ENCODE data around the gene TASP1.
"Not testable (repeated sequence)": the region's sequence is repeated elsewhere in the genome, so short reads cannot be mapped to it uniquely, and the experiment has no call there.

The TASP1 gene

DNA sequence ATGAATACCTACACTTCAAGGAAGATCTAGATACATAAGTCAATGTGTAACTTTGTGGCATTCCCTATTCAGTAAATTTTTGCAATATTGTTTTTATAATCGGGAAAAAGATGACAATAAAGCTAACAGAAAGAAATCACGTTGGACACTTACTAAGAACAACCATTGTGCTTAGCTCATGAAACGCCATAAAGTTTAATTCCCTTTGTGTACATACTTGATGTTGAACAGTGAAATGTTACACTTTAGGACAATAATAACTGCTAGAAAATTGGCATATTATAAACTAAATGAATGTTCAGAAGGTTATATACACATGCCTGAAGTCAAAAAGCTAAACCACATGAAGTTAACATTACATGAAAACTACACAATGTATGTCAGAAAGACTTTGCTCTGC is 153.2 kb downstream of the TASP1 start:
- no peak overlapping the region for H3K4me3 ChIP-seq (ENCODE audit: low read depth in 1 of 5, low read length in 5 of 5)
- peaks cover 0 to 2% (median 0%) of the 10 kb centered on the region in 5 donors for H3K9me3 ChIP-seq (ENCODE audit: control insufficient read depth in 5 of 5, low read length in 5 of 5)
- no peaks in the 10 kb centered on the region for H3K4me1 ChIP-seq (ENCODE audit: control insufficient read depth in 5 of 5, insufficient read depth in 5 of 5, low read length in 5 of 5)
- H3K36me3 ChIP-seq (ENCODE audit: control insufficient read depth in 5 of 5, insufficient read depth in 5 of 5, low read length in 5 of 5): peaks cover 2 to 26% (median 16%) of the 10 kb centered on the region in 5 donors
- no peaks in the 10 kb centered on the region for H3K27me3 ChIP-seq (ENCODE audit: control insufficient read depth in 5 of 5, insufficient read depth in 4 of 5, low read length in 5 of 5)
- no peak overlapping the region for H3K27ac ChIP-seq (ENCODE audit: low read depth, low read length)
- H3K9ac ChIP-seq (ENCODE audit: low read length in 5 of 5): no peak overlapping the region

DNA sequence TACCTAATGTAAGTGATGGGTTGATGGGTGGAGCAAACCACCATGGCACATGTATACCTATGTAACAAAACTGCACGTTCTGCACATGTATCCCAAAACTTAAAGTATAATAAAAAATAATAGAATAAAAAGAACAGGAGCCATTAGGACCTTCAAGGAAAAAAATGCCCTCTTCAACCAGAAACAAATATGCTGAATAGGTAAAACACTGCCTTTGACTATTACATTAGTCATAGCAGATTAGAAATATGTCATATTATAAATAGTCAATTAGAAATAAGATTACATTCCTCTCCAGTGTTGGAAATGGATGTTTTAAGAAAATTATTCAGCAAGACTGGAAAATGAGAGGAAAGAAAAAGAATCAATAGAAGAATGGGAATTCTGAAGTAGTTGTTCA is 153.7 kb downstream of the TASP1 start:
- not testable (repeated sequence) for H3K4me1 ChIP-seq (ENCODE audit: control insufficient read depth in 5 of 5, insufficient read depth in 5 of 5, low read length in 5 of 5); H3K27ac ChIP-seq (ENCODE audit: low read depth, low read length); H3K9me3 ChIP-seq (ENCODE audit: control insufficient read depth in 5 of 5, low read length in 5 of 5); H3K27me3 ChIP-seq (ENCODE audit: control insufficient read depth in 5 of 5, insufficient read depth in 4 of 5, low read length in 5 of 5); H3K4me3 ChIP-seq (ENCODE audit: low read depth in 1 of 5, low read length in 5 of 5); H3K9ac ChIP-seq (ENCODE audit: low read length in 5 of 5)
- peaks cover 2 to 30% (median 16%) of the 10 kb centered on the region in 5 donors for H3K36me3 ChIP-seq (ENCODE audit: control insufficient read depth in 5 of 5, insufficient read depth in 5 of 5, low read length in 5 of 5)

DNA sequence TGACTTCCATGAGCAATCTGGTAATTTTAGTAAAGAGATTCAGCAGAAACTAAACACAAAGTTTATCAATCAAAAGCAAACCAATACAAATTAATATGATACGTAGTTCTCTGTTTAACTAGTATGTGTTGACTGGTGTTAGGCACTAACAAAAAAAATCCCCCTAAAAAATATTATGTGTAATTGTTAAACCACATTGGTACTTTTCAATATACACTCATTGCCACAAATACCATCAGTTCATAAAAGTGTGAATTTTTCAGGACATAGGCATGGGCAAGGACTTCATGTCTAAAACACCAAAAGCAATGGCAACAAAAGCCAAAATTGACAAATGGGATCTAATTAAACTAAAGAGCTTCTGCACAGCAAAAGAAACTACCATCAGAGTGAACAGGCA is 155.3 kb downstream of the TASP1 start:
- not testable (repeated sequence) for H3K27me3 ChIP-seq (ENCODE audit: control insufficient read depth in 5 of 5, insufficient read depth in 4 of 5, low read length in 5 of 5); H3K9me3 ChIP-seq (ENCODE audit: control insufficient read depth in 5 of 5, low read length in 5 of 5); H3K9ac ChIP-seq (ENCODE audit: low read length in 5 of 5); H3K27ac ChIP-seq (ENCODE audit: low read depth, low read length); H3K4me1 ChIP-seq (ENCODE audit: control insufficient read depth in 5 of 5, insufficient read depth in 5 of 5, low read length in 5 of 5); H3K4me3 ChIP-seq (ENCODE audit: low read depth in 1 of 5, low read length in 5 of 5)
- peaks cover 2 to 30% (median 16%) of the 10 kb centered on the region in 5 donors for H3K36me3 ChIP-seq (ENCODE audit: control insufficient read depth in 5 of 5, insufficient read depth in 5 of 5, low read length in 5 of 5)

DNA sequence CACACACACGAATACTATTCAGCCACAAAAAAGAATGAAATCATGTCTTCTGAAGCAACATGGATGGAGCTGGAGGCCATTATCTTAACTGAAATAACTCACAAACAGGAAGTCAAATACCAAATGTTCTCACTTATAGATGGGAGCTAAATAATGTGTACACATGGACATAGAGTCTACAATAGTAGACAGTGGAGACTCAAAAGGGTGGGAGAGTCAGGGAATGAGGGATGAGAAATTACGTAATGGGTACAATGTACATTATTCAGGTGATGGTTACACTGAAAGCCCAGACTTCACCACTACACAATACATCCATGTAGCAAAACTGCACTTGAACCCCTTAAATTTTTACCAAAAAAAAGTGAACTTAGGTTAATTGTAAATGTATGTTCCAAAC is 160.4 kb downstream of the TASP1 start:
- H3K27me3 ChIP-seq (ENCODE audit: control insufficient read depth in 5 of 5, insufficient read depth in 4 of 5, low read length in 5 of 5): no peaks in the 10 kb centered on the region
- H3K9me3 ChIP-seq (ENCODE audit: control insufficient read depth in 5 of 5, low read length in 5 of 5): no peaks in the 10 kb centered on the region
- no peak overlapping the region for H3K9ac ChIP-seq (ENCODE audit: low read length in 5 of 5)
- no peak overlapping the region for H3K27ac ChIP-seq (ENCODE audit: low read depth, low read length)
- peaks cover 2 to 30% (median 16%) of the 10 kb centered on the region in 5 donors for H3K36me3 ChIP-seq (ENCODE audit: control insufficient read depth in 5 of 5, insufficient read depth in 5 of 5, low read length in 5 of 5)
- H3K4me1 ChIP-seq (ENCODE audit: control insufficient read depth in 5 of 5, insufficient read depth in 5 of 5, low read length in 5 of 5): no peaks in the 10 kb centered on the region
- no peak overlapping the region for H3K4me3 ChIP-seq (ENCODE audit: low read depth in 1 of 5, low read length in 5 of 5)

DNA sequence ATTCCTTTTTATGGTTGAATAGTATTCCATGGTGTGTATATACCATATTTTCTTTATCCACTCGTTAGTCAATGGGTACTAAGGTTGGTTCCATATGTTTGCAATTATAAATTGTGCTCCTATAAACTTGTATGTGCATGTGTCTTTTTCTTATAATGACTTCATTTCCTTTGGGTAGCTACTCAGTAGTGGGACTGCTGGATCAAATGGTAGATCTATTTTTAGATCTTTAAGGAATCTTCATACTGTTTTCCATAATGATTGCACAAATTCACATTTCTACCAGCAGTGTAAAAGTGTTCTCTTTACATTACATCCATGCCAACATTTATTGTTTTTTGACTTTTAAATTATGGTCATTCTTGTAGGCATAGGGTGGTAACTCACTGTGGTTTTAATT is 164.3 kb downstream of the TASP1 start:
- H3K4me1 ChIP-seq (ENCODE audit: control insufficient read depth in 5 of 5, insufficient read depth in 5 of 5, low read length in 5 of 5): no peaks in the 10 kb centered on the region
- no peaks in the 10 kb centered on the region for H3K36me3 ChIP-seq (ENCODE audit: control insufficient read depth in 5 of 5, insufficient read depth in 5 of 5, low read length in 5 of 5)
- H3K27me3 ChIP-seq (ENCODE audit: control insufficient read depth in 5 of 5, insufficient read depth in 4 of 5, low read length in 5 of 5): no peaks in the 10 kb centered on the region
- no peak overlapping the region for H3K4me3 ChIP-seq (ENCODE audit: low read depth in 1 of 5, low read length in 5 of 5)
- peaks cover 0 to 3% (median 0%) of the 10 kb centered on the region in 5 donors for H3K9me3 ChIP-seq (ENCODE audit: control insufficient read depth in 5 of 5, low read length in 5 of 5)
- no peak overlapping the region for H3K9ac ChIP-seq (ENCODE audit: low read length in 5 of 5)
- no peak overlapping the region for H3K27ac ChIP-seq (ENCODE audit: low read depth, low read length)

DNA sequence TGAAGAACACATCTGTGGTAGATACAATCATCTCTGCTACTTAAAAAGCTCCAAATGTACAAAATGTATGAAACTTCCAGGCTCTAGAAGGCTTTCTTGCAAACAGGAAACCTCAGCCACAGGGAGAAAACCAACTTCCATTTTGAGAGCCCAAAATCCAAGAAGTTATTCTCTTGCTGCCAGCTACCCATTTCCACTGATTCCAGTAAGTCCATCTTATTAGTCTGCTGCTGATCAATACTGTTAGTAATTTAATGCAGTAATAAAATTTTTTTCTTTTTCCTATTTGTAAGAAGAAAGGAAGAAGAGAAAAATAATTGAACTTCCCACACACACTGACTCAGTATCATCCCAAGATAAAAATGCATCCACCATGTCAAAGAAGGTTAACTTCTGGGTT is 169.5 kb downstream of the TASP1 start:
- Histone ChIP-seq H3K9me3 (ENCODE audit: control insufficient read depth in 5 of 5, low read length in 5 of 5) (peaks cover 0 to 6% (median 0%) of the 10 kb centered on the region in 5 donors), H3K4me3 (ENCODE audit: low read depth in 1 of 5, low read length in 5 of 5) (no peak overlapping the region), H3K36me3 (ENCODE audit: control insufficient read depth in 5 of 5, insufficient read depth in 5 of 5, low read length in 5 of 5) (no peaks in the 10 kb centered on the region), H3K9ac (ENCODE audit: low read length in 5 of 5) (no peak overlapping the region), H3K4me1 (ENCODE audit: control insufficient read depth in 5 of 5, insufficient read depth in 5 of 5, low read length in 5 of 5) (peaks cover 0 to 3% (median 0%) of the 10 kb centered on the region in 5 donors), H3K27ac (ENCODE audit: low read depth, low read length) (no peak overlapping the region), H3K27me3 (ENCODE audit: control insufficient read depth in 5 of 5, insufficient read depth in 4 of 5, low read length in 5 of 5) (no peaks in the 10 kb centered on the region)

DNA sequence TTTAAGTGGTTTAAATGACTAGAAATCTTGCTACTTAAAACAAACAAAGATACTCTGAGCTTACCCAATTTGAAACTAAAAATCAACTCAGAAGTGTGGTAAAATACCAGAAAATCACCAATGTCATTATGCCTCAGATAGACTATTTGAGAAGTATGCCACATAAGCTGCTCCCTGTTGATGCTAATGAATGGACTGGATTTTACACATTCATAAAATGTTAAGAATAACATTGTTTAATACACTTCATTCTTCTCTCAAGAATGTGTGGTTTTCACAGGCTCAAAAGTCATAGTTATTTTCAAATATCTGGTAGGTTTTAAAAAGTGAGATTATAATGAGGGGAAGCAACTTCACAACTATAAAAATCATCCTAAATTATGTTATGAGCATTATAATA is 170.6 kb downstream of the TASP1 start:
- Histone ChIP-seq H3K4me1 (ENCODE audit: control insufficient read depth in 5 of 5, insufficient read depth in 5 of 5, low read length in 5 of 5) (peaks cover 0 to 5% (median 0%) of the 10 kb centered on the region in 5 donors), H3K9ac (ENCODE audit: low read length in 5 of 5) (no peak overlapping the region), H3K9me3 (ENCODE audit: control insufficient read depth in 5 of 5, low read length in 5 of 5) (peaks cover 0 to 6% (median 0%) of the 10 kb centered on the region in 5 donors), H3K27ac (ENCODE audit: low read depth, low read length) (no peak overlapping the region), H3K36me3 (ENCODE audit: control insufficient read depth in 5 of 5, insufficient read depth in 5 of 5, low read length in 5 of 5) (no peaks in the 10 kb centered on the region), H3K27me3 (ENCODE audit: control insufficient read depth in 5 of 5, insufficient read depth in 4 of 5, low read length in 5 of 5) (no peaks in the 10 kb centered on the region), H3K4me3 (ENCODE audit: low read depth in 1 of 5, low read length in 5 of 5) (no peak overlapping the region)

DNA sequence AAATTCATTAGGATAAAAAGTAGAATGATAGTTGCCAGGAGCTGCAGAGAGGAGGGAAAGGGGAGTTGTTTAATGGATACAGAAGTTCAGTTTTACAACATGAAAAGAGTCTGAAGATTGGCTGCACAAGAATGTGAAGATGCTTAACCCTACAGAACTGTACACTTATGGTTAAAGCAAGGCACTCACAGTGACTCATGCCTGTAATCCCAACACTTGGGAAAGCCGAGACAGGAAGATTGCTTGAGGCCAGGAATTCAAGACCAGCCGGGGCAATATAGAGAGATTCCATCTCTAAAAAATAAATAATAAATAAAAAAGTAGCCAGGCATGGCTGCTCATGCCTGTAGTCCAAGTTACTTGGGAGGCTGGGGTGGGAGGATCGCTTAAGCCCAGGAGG is 174.0 kb downstream of the TASP1 start:
- Histone ChIP-seq H3K4me1 (ENCODE audit: control insufficient read depth in 5 of 5, insufficient read depth in 5 of 5, low read length in 5 of 5) (peaks cover 0 to 5% (median 0%) of the 10 kb centered on the region in 5 donors), H3K27me3 (ENCODE audit: control insufficient read depth in 5 of 5, insufficient read depth in 4 of 5, low read length in 5 of 5) (no peaks in the 10 kb centered on the region), H3K4me3 (ENCODE audit: low read depth in 1 of 5, low read length in 5 of 5) (no peak overlapping the region), H3K27ac (ENCODE audit: low read depth, low read length) (no peak overlapping the region), H3K9ac (ENCODE audit: low read length in 5 of 5) (no peak overlapping the region), H3K9me3 (ENCODE audit: control insufficient read depth in 5 of 5, low read length in 5 of 5) (peaks cover 0 to 5% (median 0%) of the 10 kb centered on the region in 5 donors), H3K36me3 (ENCODE audit: control insufficient read depth in 5 of 5, insufficient read depth in 5 of 5, low read length in 5 of 5) (no peaks in the 10 kb centered on the region)

DNA sequence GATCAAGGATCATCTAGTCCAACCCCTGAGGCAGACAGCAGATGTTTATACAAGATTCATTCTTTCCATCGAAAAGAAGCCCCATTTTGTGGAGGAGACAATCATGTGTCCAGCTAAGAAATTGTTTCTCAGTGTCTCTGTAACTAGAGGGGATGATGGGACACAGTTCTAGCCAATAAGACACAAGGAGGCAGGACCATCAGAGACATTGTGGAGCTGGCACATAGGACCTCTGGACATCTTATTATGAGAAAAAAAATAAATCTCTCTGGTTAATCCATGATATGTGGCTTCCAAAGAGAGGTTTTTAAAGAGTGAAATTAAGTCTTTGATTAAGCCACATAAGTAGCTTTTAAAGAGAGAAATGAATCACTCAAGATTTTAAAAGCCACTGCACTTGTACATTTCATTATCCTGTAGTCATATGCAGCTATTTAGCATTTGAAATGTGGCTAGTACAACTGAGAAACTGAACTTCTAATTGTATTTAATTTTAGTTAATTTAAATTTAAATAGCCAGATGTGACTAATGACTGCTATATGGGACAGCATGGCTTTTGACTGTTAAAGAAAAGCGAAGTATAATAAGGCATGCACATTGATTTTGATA is 176.8 kb downstream of the TASP1 start:
- no peaks in the 10 kb centered on the region for H3K36me3 ChIP-seq (ENCODE audit: control insufficient read depth in 5 of 5, insufficient read depth in 5 of 5, low read length in 5 of 5)
- no peaks in the 10 kb centered on the region for H3K9me3 ChIP-seq (ENCODE audit: control insufficient read depth in 5 of 5, low read length in 5 of 5)
- H3K4me3 ChIP-seq (ENCODE audit: low read depth in 1 of 5, low read length in 5 of 5): no peak overlapping the region
- no peak overlapping the region for H3K27ac ChIP-seq (ENCODE audit: low read depth, low read length)
- H3K4me1 ChIP-seq (ENCODE audit: control insufficient read depth in 5 of 5, insufficient read depth in 5 of 5, low read length in 5 of 5): peaks cover 0 to 5% (median 0%) of the 10 kb centered on the region in 5 donors
- no peak overlapping the region for H3K9ac ChIP-seq (ENCODE audit: low read length in 5 of 5)
- H3K27me3 ChIP-seq (ENCODE audit: control insufficient read depth in 5 of 5, insufficient read depth in 4 of 5, low read length in 5 of 5): no peaks in the 10 kb centered on the region

DNA sequence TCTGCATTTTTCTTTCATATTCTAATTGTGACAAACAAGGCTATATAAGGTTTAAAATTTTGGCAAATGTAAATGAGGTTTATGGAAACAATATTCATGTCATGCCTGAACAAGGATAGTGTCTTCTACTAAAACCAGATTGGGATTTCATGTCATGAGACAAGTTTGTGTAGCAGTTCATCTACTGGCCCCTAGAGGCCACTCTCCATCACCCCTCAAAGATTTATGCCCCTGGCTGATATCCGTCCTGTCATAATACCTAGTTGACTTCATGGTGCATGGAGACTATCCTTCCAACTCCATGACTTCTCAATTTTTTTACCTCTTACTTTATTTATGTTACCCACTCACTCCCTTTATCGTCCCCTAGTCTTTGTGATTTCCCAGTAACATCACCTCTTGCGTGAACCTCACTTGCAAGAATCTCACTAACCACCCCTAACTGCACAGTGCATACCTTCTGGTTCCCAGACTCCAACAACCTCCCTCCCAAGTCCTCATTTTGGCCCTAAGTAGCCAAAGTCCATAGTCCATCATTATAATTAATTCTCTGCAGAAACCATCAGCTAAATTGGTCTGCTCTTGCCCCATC is 179.8 kb downstream of the TASP1 start:
- Histone ChIP-seq H3K4me1 (ENCODE audit: control insufficient read depth in 5 of 5, insufficient read depth in 5 of 5, low read length in 5 of 5) (peaks cover 0 to 1% (median 0%) of the 10 kb centered on the region in 5 donors), H3K9ac (ENCODE audit: low read length in 5 of 5) (no peak overlapping the region), H3K36me3 (ENCODE audit: control insufficient read depth in 5 of 5, insufficient read depth in 5 of 5, low read length in 5 of 5) (no peaks in the 10 kb centered on the region), H3K27me3 (ENCODE audit: control insufficient read depth in 5 of 5, insufficient read depth in 4 of 5, low read length in 5 of 5) (no peaks in the 10 kb centered on the region), H3K4me3 (ENCODE audit: low read depth in 1 of 5, low read length in 5 of 5) (no peak overlapping the region), H3K27ac (ENCODE audit: low read depth, low read length) (no peak overlapping the region), H3K9me3 (ENCODE audit: control insufficient read depth in 5 of 5, low read length in 5 of 5) (peaks cover 0 to 3% (median 0%) of the 10 kb centered on the region in 5 donors)

All from subcutaneous abdominal adipose tissue (tissue), 5 donors.